GM18517 (cell line): Measurements from ENCODE around the gene PLXNC1.

Source experiments
- ATAC-seq: cut with Tn5 transposase; IDR thresholded peaks from one replicate; pipeline ENCODE4 v1.9.1; 2021; ENCODE audit warnings: mild to moderate bottlenecking, moderate library complexity; ENCODE audit not compliant: unreplicated experiment

PLXNC1 gene

DNA sequence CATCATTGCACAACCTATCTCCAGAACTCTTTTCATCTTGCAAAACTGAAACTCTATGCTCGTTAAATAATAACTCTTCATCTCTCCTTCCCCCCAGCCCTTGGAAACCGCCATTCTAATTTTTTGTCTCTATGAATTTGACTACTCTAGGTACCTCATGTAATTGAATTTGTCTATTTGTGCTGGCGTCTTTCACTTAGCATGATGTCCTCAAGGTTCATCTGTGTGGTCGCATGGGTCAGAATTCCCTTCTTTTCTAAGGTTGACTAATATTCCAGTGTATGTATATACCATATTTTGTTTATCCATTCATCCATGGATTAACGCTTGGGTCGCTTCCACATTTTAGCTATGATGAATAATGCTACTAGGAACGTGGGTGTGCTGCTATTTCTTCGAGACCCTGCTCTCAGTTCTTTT lies 80.1 kb downstream of the PLXNC1 start:
- ATAC-seq = peak; percentile 64

GRCh38 chr12:94229902-94230301 lies 81.5 kb downstream of the PLXNC1 start:
- ATAC-seq = no peak

- ATAC-seq = no peak
Observed at GRCh38 chr12:94230357-94230905, 82.1 kb downstream of the PLXNC1 start.

GRCh38 chr12:94231709-94232108 lies 83.3 kb downstream of the PLXNC1 start:
- no peak for ATAC-seq

DNA sequence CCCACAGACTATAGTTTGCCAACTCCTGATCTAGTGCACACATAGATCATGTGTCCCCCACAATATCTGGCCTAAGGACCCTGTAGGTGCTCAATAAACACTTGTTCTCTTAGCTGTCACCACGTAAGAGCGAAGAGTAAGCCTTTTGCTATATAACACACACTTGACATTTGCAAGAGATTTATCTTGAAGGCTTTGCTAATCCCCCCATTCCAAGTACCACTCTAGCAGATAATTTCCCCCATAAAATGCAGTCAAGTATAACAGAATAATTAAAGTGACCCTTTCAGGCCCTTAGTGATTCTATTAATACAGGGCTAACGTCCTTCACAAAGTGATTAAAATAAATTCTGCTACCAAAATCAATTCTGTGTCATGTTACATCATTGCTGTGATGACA lies 87.5 kb downstream of the PLXNC1 start:
- ATAC-seq = no peak

DNA sequence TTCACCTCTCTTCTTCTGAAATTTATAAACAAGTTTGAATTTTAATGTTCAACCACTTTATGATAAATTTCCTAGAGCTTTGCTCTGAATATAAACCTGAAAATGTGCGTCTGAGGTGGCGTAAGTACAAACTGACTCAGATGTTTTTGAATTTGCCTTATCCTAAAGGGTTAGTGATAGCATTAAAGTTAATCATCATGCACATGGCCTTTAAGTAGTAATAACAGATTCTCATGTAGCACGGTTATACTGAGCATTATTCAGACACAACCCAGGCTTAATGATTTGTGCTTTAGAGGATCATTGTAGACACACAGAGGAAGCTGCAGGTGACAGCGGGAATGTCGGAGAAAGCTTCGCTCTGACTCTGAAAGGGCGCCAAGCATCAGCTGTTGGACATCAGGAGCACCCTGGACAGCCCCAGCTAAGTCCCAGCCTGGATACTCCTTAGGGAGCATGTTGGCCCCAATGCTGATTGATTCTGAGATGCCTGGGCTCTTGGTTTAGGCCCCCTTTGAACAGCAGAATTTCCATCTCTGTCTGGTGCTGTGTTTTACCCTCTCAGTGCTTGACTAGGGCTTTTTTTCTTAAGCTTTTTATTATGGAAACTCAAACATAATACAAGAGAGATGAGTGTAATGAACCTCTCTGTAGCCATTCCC lies 91.1 kb downstream of the PLXNC1 start:
- ATAC-seq = no peak

- peak; percentile 95 for ATAC-seq
Observed at GRCh38 chr12:94240171-94240570, 91.8 kb downstream of the PLXNC1 start.

GRCh38 chr12:94242901-94243300 lies 94.5 kb downstream of the PLXNC1 start:
- ATAC-seq = no peak

GRCh38 chr12:94244165-94245133 lies 96.1 kb downstream of the PLXNC1 start:
- no peak for ATAC-seq

GRCh38 chr12:94245631-94246383 lies 97.4 kb downstream of the PLXNC1 start:
- no peak for ATAC-seq

DNA sequence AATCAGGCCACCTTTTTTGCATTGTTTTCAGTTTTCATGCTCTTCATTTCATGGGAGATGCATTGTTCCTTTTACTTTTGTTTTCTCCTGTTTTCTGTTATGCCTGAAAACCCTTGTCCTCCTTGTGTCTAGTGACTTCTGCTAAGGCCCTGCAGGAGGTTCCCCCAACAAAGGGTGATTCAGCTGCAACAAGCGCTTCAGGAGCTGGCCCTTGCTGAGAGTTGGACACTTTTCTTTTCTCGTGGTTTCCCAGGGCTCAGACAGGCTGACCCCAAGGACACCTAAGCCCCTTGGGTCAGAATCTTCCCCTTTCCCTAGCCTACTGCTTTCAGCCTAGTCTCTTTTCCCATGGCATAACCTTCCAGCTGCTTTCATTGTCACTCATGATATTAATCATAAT lies 98.9 kb downstream of the PLXNC1 start:
- no peak for ATAC-seq

- no peak for ATAC-seq
Observed at GRCh38 chr12:94248582-94248981, 100.2 kb downstream of the PLXNC1 start.

- no peak for ATAC-seq
Observed at GRCh38 chr12:94250130-94250529, 101.8 kb downstream of the PLXNC1 start.

- no peak for ATAC-seq
Observed at GRCh38 chr12:94254270-94254669, 105.9 kb downstream of the PLXNC1 start.

GRCh38 chr12:94255006-94255405 lies 106.6 kb downstream of the PLXNC1 start:
- ATAC-seq = no peak

- no peak for ATAC-seq
Observed at GRCh38 chr12:94255428-94255827, 107.1 kb downstream of the PLXNC1 start.

GRCh38 chr12:94258593-94258992 lies 110.2 kb downstream of the PLXNC1 start:
- ATAC-seq = no peak

GRCh38 chr12:94260017-94260416 lies 111.6 kb downstream of the PLXNC1 start:
- no peak for ATAC-seq

DNA sequence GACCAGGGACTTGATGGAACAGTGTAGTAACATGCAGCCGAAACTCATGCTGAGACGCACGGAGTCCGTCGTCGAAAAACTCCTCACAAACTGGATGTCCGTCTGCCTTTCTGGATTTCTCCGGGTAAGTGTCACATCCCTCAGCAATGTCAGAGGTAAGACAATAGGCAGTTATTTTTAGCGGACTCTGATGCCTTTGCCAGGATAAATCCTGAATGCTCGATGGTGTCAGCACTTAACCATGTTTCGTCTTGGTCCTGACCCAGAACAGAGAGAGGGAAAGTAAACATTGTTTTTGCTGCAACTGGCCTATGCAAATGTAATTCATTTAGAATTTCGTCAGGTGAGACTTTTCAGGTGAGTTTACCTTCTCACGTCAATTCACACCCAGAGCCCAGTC lies 112.3 kb downstream of the PLXNC1 start:
- no peak for ATAC-seq

DNA sequence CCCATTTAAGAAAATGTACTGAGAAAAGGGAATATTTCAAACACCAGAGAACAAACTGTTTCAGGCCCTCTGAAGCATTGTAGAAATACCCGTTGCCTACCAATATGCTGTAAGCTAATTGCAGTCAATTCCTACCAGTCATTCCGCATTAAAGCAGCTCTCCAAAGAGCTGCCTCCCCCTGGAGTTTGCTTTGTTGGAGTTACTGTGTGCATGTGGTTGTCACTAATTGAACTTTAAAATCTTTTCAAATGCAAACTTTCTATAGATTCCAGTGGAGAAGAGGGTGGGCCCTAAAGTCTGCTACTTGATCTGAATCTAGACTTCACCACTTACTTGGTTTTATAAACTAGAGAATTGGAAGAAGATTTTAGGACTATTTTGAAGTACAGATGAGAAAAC lies 112.7 kb downstream of the PLXNC1 start:
- no peak for ATAC-seq

GRCh38 chr12:94261786-94262185 lies 113.4 kb downstream of the PLXNC1 start:
- ATAC-seq = no peak
